Kidney (tissue), 14 donors: Measurements from ENCODE around the gene RNF32. TPM values are rescaled to one million over a fixed set of nuclear protein-coding genes. Genes with fewer than 3 reads are reported as not detected.

ENCODE experiments used
- DNase-seq, 5 donors: peaks; one replicate each; pipeline ENCODE4 v3.0.0-alpha.2; 2013 to 2020
- FAIRE-seq: peaks from 2 replicates; lab custom pipeline; 2012; peaks lifted over from hg19 to GRCh38; lab: Jason Lieb, UNC
- H3K27ac ChIP-seq, 2 donors: one replicate each; pipeline ENCODE4 v1.7.0; 2013; ENCODE audit warnings: low read depth in 2 of 2, low read length in 2 of 2, inconsistent platforms in 1 of 2
- H3K27me3 ChIP-seq: one replicate; pipeline ENCODE4 v1.7.1; 2013; ENCODE audit warnings: low read length, inconsistent platforms; ENCODE audit not compliant: control insufficient read depth, insufficient read depth
- H3K36me3 ChIP-seq, 3 donors: one replicate each; pipeline versions ENCODE4 v1.7.0 to v1.7.1; 2013; ENCODE audit warnings: low read length in 3 of 3, control low read depth in 1 of 3, inconsistent platforms in 1 of 3; ENCODE audit not compliant: insufficient read depth in 3 of 3, control insufficient read depth in 2 of 3
- H3K4me1 ChIP-seq, 3 donors: one replicate each; pipeline versions ENCODE4 v1.7.0 to v1.7.1; 2013; ENCODE audit warnings: low read length in 3 of 3, inconsistent platforms in 1 of 3, low read depth in 1 of 3; ENCODE audit not compliant: control insufficient read depth in 2 of 3, insufficient read depth in 2 of 3
- H3K4me3 ChIP-seq, 3 donors: one replicate each; pipeline versions ENCODE4 v1.7.0 to v1.8.1; 2013; ENCODE audit warnings: low read length in 3 of 3, control low read depth in 1 of 3, inconsistent platforms in 1 of 3
- H3K9ac ChIP-seq, 3 donors: one replicate each; pipeline versions ENCODE4 v1.7.0 to v1.7.1; 2013; ENCODE audit warnings: low read length in 3 of 3, control low read depth in 1 of 3, inconsistent platforms in 1 of 3
- H3K9me3 ChIP-seq, 3 donors: one replicate each; pipeline versions ENCODE4 v1.7.0 to v1.7.1; 2013; ENCODE audit warnings: low read length in 3 of 3, control low read depth in 1 of 3, inconsistent platforms in 1 of 3; ENCODE audit not compliant: control insufficient read depth in 2 of 3, insufficient read depth in 1 of 3
- CTCF ChIP-seq: IDR thresholded peaks from 3 replicates; pipeline ENCODE4 v1.5.1; 2012; ENCODE audit warnings: mild to moderate bottlenecking, moderate library complexity, borderline replicate concordance; ENCODE audit not compliant: insufficient read depth; ENCODE audit errors: extremely low read depth
- intact Hi-C: fragments of 100-400 bp; cut with DNase I; formaldehyde crosslinking; loops from one replicate; pipeline ENCODE4 v1.11.1; 2022
- polyA plus RNA-seq: library from polyadenylated mRNA; stranded (reverse); fragments of 350-450 nt; fragmentation: Illumina TruSeq; extraction: RNeasy Lipid Tissue Mini Kit (QIAGEN cat#74804); gene quantifications from one replicate; pipeline ENCODE4 v1.2.3, GENCODE V29; 2014; ENCODE audit warnings: low read depth, low replicate concordance; ENCODE audit not compliant: insufficient read depth
- total RNA-seq: library from RNA; stranded (reverse); fragmentation: NEBNext Ultra II Directional; extraction: Animal tissue kit (Norgen Biotek cat#: 25700); gene quantifications from one replicate; pipeline ENCODE4 v1.2.1, GENCODE V29; 2021
- donor health status: control.
- donor health status: control.
- donor health status: control.
- donor health status: control.
- donor health status: control.
- donor health status: DM: yes; HTN: yes; CAD: no.
- donor health status: Normal renal cell carcinoma (clear cell type).

Gene RNF32
- total and polyA plus RNA-seq, 2 donors from 2014 or later: 1.6 to 2.7 TPM

GRCh38 chr7:156609010-156609877 lies 31.3 kb upstream of the RNF32 start:
- Histone ChIP-seq H3K9me3 (no peaks in the 10 kb centered on the region), H3K27me3 (no peaks in the 10 kb centered on the region), H3K9ac (no peak overlapping the region), H3K36me3 (no peaks in the 10 kb centered on the region), H3K4me3 (no peak overlapping the region), H3K4me1 (peaks cover 1 to 27% (median 5%) of the 10 kb centered on the region in 3 donors), H3K27ac (peak overlapping the region in 1 of 2 donors; percentile 28)
- no peak for TF ChIP-seq CTCF
- DNase-seq (no peak), FAIRE-seq (no peak)
- intact Hi-C loops: no loop called here

DNA sequence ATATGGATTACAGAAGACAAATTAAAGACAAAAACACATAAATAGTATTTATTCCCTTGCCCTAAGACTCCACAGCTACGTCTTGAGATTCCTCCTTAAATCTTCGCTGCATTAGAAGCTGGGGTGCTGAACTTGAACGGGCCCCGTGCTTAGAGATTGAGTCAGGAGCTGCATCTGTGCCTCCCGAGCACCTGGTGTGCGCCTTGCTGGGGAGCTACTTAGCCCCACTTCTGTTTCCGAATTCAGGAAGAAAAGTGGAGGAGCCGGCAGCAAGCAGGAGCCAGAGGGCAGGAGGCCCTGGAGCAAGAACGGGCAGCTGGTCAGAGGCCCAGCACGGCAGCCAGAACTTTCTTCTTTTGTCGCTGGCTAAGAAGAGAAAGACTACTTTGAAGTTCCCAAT lies 30.4 kb upstream of the RNF32 start:
- Histone ChIP-seq H3K27ac (no peak overlapping the region), H3K27me3 (no peaks in the 10 kb centered on the region), H3K36me3 (no peaks in the 10 kb centered on the region), H3K4me3 (no peak overlapping the region), H3K9me3 (no peaks in the 10 kb centered on the region), H3K4me1 (peaks cover 3 to 35% (median 5%) of the 10 kb centered on the region in 3 donors), H3K9ac (no peak overlapping the region)
- no peak for TF ChIP-seq CTCF
- intact Hi-C loops: no loop called here
- no peak for DNase-seq
- FAIRE-seq: no peak

DNA sequence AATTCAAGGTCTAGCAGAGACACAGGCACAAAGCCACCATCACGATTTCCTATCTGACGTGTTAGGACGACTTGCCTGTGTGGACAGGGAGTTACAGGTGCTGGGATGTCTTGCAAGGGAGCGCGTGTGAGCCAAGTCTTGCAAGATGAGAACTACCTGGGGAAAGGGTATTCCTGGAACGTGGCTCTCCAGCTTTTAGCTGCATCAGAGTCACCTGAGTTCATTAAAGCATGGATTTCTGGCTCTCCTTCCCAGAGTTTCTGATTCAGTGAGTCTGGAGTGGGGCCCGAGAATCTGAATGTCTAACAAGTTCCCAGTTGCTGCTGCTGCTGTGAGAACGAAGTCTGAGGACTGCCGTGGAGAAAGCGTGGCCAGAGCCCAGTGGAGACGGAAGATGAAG lies 30.0 kb upstream of the RNF32 start:
- H3K9ac ChIP-seq: no peak overlapping the region
- DNase-seq: peak in 2 of 5 donors; percentile 19 to 39
- H3K27ac ChIP-seq: peak overlapping the region in 1 of 2 donors; percentile 44
- no peaks in the 10 kb centered on the region for H3K27me3 ChIP-seq
- FAIRE-seq: no peak
- H3K4me3 ChIP-seq: no peak overlapping the region
- no peaks in the 10 kb centered on the region for H3K36me3 ChIP-seq
- H3K9me3 ChIP-seq: no peaks in the 10 kb centered on the region
- intact Hi-C loops: no loop called here
- H3K4me1 ChIP-seq: peaks cover 3 to 40% (median 5%) of the 10 kb centered on the region in 3 donors
- no peak for TF ChIP-seq CTCF
